MM.1S (cell line): Measurements from ENCODE around the gene TANC1.

Experiments
- EZH2 ChIP-seq: fragments of 300-600 bp; sonication (generic); optimal IDR thresholded peaks from 2 replicates; pipeline ENCODE3; 2017; ENCODE audit warnings: low read depth, mild to moderate bottlenecking, antibody characterized with exemption, low read length, mixed read lengths
- TF ChIP-seq, protein P1 (sequence below): fragments of 300-600 bp; sonication (generic); IDR thresholded peaks from 2 replicates; pipeline ENCODE4 v1.5.1; 2016; ENCODE audit warnings: antibody characterized with exemption, low read length, mixed read lengths

- TF ChIP-seq, protein P1, sequence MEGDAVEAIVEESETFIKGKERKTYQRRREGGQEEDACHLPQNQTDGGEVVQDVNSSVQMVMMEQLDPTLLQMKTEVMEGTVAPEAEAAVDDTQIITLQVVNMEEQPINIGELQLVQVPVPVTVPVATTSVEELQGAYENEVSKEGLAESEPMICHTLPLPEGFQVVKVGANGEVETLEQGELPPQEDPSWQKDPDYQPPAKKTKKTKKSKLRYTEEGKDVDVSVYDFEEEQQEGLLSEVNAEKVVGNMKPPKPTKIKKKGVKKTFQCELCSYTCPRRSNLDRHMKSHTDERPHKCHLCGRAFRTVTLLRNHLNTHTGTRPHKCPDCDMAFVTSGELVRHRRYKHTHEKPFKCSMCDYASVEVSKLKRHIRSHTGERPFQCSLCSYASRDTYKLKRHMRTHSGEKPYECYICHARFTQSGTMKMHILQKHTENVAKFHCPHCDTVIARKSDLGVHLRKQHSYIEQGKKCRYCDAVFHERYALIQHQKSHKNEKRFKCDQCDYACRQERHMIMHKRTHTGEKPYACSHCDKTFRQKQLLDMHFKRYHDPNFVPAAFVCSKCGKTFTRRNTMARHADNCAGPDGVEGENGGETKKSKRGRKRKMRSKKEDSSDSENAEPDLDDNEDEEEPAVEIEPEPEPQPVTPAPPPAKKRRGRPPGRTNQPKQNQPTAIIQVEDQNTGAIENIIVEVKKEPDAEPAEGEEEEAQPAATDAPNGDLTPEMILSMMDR, result no peak
- TF ChIP-seq EZH2, result no peak
These were observed 121.1 kb downstream of the TANC1 start for GRCh38 chr2:159089543-159089942.
